DND-41 (cell line): ENCODE results near the gene SYS1.

Experiments
- ATAC-seq: fragments of 200-7000 bp; cut with Tn5 transposase; 3 replicates; pipeline ENCODE4 v1.9.1; 2021; ENCODE audit warnings: low read depth; ENCODE audit not compliant: insufficient read depth
- DNase-seq: peaks from one replicate; pipeline ENCODE4 v3.0.0-alpha.2; 2020
- H2AFZ ChIP-seq: 2 replicates; pipeline ENCODE4 v1.6.0; 2012; ENCODE audit warnings: low read depth, low read length
- H3K27ac ChIP-seq: 2 replicates; pipeline ENCODE4 v1.5.1; 2012; ENCODE audit warnings: low read length, inconsistent platforms
- H3K27me3 ChIP-seq: fragments of 200-600 bp; sonication (generic); 2 replicates; pipeline ENCODE4 v1.6.0; 2012; ENCODE audit warnings: low read length, mild to moderate bottlenecking, inconsistent platforms; ENCODE audit not compliant: insufficient read depth, poor library complexity
- H3K36me3 ChIP-seq: 2 replicates; pipeline ENCODE4 v1.5.1; 2012; ENCODE audit warnings: low read length, inconsistent platforms; ENCODE audit not compliant: insufficient read depth
- H3K4me1 ChIP-seq: 2 replicates; pipeline ENCODE4 v1.5.1; 2012; ENCODE audit warnings: mild to moderate bottlenecking, low read length; ENCODE audit not compliant: insufficient read depth
- H3K4me2 ChIP-seq: 2 replicates; pipeline ENCODE4 v1.6.0; 2012; ENCODE audit warnings: mild to moderate bottlenecking, moderate library complexity, low read length, inconsistent platforms; ENCODE audit not compliant: insufficient read depth
- H3K4me3 ChIP-seq, 2 experiments: fragments of 200-600 bp in 1 of 2; shearing (Covaris generic) in 1 of 2; 2 replicates each; pipeline ENCODE4 v1.5.1; 2012 to 2016; ENCODE audit warnings: inconsistent platforms in 2 of 2, low read length in 2 of 2, mild to moderate bottlenecking in 2 of 2, low read depth in 1 of 2, moderate library complexity in 1 of 2
- H3K79me2 ChIP-seq: 2 replicates; pipeline ENCODE4 v1.6.0; 2012; ENCODE audit warnings: low read length, inconsistent platforms; ENCODE audit not compliant: insufficient read depth
- H3K9ac ChIP-seq: 2 replicates; pipeline ENCODE4 v1.6.0; 2012; ENCODE audit warnings: low read depth, mild to moderate bottlenecking, inconsistent platforms, low read length, moderate library complexity
- H3K9me3 ChIP-seq: 2 replicates; pipeline ENCODE4 v1.5.1; 2012; ENCODE audit warnings: low read length, moderate library complexity, mild to moderate bottlenecking, inconsistent platforms; ENCODE audit not compliant: insufficient read depth, severe bottlenecking
- H4K20me1 ChIP-seq: 2 replicates; pipeline ENCODE4 v1.6.0; 2012; ENCODE audit warnings: low read length; ENCODE audit not compliant: insufficient read depth
- EZH2 ChIP-seq: IDR thresholded peaks from 3 replicates; pipeline ENCODE4 v1.6.1; 2012; ENCODE audit warnings: borderline replicate concordance, low read depth, mild to moderate bottlenecking, moderate library complexity, low read length, inconsistent platforms; ENCODE audit not compliant: severe bottlenecking
- TF ChIP-seq, protein P1 (sequence below): IDR thresholded peaks from 2 replicates; pipeline ENCODE4 v1.5.1; 2012; ENCODE audit warnings: borderline replicate concordance, low read length, moderate library complexity, mild to moderate bottlenecking; ENCODE audit not compliant: poor library complexity, severe bottlenecking; ENCODE audit errors: extremely low read depth

The SYS1 gene

DNA sequence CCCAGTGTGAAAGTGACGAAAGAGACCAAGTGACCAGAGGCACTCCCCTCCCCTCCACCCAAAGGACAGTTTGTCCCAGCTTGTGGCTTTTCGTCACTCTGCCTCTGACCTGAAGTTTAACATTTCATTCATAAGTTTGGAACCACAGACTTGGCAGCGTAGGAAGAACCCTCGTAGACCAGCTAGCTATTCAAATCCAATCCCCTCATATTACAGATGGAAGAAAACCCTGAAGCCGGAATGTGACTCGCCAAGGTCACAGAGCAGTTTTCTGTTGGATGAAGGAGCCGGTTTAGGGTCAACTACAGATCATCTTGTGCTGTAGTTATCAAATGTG lies 3.9 kb upstream of the SYS1 start:
- Histone ChIP-seq H3K9ac (no peak overlapping the region), H2AFZ (no peak overlapping the region), H3K27ac (no peak overlapping the region), H3K4me3 (no peak overlapping the region), H3K4me2 (no peak overlapping the region), H4K20me1 (peaks cover 7% of the 10 kb centered on the region), H3K9me3 (no peaks in the 10 kb centered on the region), H3K4me1 (peaks cover 17% of the 10 kb centered on the region), H3K36me3 (no peaks in the 10 kb centered on the region; the same call in 1 of the 2 replicates), H3K27me3 (peaks cover 9% of the 10 kb centered on the region), H3K79me2 (peaks cover 10% of the 10 kb centered on the region)
- ATAC-seq (no peak), DNase-seq (no peak)
- no peak for TF ChIP-seq EZH2
- TF ChIP-seq, protein P1, sequence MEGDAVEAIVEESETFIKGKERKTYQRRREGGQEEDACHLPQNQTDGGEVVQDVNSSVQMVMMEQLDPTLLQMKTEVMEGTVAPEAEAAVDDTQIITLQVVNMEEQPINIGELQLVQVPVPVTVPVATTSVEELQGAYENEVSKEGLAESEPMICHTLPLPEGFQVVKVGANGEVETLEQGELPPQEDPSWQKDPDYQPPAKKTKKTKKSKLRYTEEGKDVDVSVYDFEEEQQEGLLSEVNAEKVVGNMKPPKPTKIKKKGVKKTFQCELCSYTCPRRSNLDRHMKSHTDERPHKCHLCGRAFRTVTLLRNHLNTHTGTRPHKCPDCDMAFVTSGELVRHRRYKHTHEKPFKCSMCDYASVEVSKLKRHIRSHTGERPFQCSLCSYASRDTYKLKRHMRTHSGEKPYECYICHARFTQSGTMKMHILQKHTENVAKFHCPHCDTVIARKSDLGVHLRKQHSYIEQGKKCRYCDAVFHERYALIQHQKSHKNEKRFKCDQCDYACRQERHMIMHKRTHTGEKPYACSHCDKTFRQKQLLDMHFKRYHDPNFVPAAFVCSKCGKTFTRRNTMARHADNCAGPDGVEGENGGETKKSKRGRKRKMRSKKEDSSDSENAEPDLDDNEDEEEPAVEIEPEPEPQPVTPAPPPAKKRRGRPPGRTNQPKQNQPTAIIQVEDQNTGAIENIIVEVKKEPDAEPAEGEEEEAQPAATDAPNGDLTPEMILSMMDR = no peak

DNA sequence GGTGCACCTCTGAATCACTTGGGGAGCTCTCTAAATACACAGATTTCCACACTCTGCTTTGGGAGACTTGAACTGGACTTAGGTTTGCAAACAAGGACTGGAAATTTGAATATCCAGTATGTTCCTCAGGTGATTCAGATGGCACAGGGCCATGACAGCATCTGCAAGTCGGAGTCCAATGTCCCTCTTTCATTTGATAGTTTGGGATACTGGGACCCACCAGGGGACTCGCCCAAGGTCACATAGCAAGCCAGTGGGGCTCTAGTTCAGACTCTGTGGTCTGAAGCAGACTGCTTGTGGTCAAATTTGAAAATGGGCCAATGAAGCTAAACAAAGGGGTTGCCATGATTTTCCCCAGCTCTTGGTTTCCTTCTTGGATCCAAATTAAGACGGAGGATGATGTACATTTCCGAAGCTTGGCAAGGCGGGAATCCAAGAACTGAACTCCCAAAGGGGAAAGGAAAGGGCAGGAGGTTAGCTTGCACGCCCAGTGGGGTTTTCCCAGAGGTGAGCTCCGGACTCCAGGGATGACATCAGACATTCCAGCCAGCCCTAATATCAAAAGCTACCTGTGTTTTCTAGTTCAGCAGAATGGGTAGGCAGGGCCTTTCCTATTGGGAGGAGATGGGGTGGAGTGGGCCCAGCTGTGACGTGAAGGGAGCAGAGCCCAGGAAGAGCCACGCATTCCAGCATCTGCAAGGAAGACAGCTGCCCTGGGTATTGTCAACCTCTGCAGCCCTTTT lies 3.4 kb upstream of the SYS1 start:
- Histone ChIP-seq H3K4me1 (peaks cover 21% of the 10 kb centered on the region), H3K4me2 (no peak overlapping the region)

DNA sequence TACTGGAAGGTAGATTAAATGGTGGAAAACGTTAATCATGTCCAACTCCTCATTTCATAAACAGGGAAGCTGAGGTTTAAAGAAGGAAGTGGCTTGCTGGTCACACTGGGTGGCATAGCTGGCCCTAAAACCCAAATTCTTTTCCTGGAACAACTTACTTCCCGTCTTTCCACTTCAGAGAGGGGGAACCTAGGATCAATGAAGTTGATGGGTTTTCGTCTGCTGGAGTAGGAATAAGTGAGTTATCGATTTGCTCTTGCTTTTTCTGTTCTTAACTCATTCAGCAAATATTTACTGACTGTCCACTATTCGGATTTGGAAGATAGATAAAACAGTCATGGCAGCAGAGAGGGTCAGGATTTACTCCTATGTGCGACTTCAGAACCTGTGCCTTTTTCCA lies 1.2 kb upstream of the SYS1 start:
- Histone ChIP-seq H3K9ac (no peak overlapping the region), H2AFZ (peak overlapping the region; percentile 36), H3K4me1 (peaks cover 26% of the 10 kb centered on the region), H3K4me2 (peak overlapping the region; percentile 97; the same call in 1 of the 2 replicates), H3K79me2 (peaks cover 25% of the 10 kb centered on the region), H3K27me3 (no peaks in the 10 kb centered on the region), H4K20me1 (peaks cover 10% of the 10 kb centered on the region), H3K9me3 (no peaks in the 10 kb centered on the region), H3K27ac (no peak overlapping the region), H3K36me3 (peaks cover 16% of the 10 kb centered on the region), H3K4me3 (no peak overlapping the region)
- ATAC-seq (no peak), DNase-seq (no peak)
- TF ChIP-seq EZH2 = no peak
- TF ChIP-seq, protein P1 = no peak

More for the DNA sequence above, 3.4 kb upstream of the SYS1 start:
- DNase-seq (no peak), ATAC-seq (no peak)
- TF ChIP-seq, protein P1 = no peak
- no peak overlapping the region for H3K27ac ChIP-seq
- H4K20me1 ChIP-seq = peaks cover 7% of the 10 kb centered on the region
- no peaks in the 10 kb centered on the region for H3K9me3 ChIP-seq
- H3K36me3 ChIP-seq = no peaks in the 10 kb centered on the region; the same call in 1 of the 2 replicates
- no peak overlapping the region for H3K9ac ChIP-seq
- H2AFZ ChIP-seq = no peak overlapping the region
- H3K27me3 ChIP-seq = peaks cover 6% of the 10 kb centered on the region
- no peak overlapping the region for H3K4me3 ChIP-seq
- peaks cover 13% of the 10 kb centered on the region for H3K79me2 ChIP-seq
